ENCODE results near the gene TRIP4. TPM values are rescaled to one million over a fixed set of nuclear protein-coding genes. Genes with fewer than 3 reads are reported as not detected.

Gene TRIP4
- polyA plus RNA-seq, 1 donor from 2014 or later: 20.8 TPM

- no peaks in the 10 kb centered on the region for H3K27me3 ChIP-seq (ENCODE audit: insufficient read depth, low read depth, low read length)
- TF ChIP-seq POLR2AphosphoS5 (IDR thresholded peaks at IDR 0.05): no peak
- TF ChIP-seq REST (IDR thresholded peaks at IDR 0.05; ENCODE audit: borderline replicate concordance): no peak
- no peak for TF ChIP-seq RAD21 (conservative IDR thresholded peaks at IDR 0.05)
- no peak for TF ChIP-seq EZH2 (IDR thresholded peaks at IDR 0.05; ENCODE audit: borderline replicate concordance, insufficient read depth, low read length, poor library complexity, severe bottlenecking)
- no peak for TF ChIP-seq CTCF (IDR thresholded peaks at IDR 0.05; ENCODE audit: poor library complexity, severe bottlenecking)
- no peaks in the 10 kb centered on the region for H3K9me3 ChIP-seq (ENCODE audit: low read length)
- no peak overlapping the region for H2AFZ ChIP-seq (ENCODE audit: low read depth, low read length)
- no peaks in the 10 kb centered on the region for H4K20me1 ChIP-seq (ENCODE audit: insufficient read depth)
- no peaks in the 10 kb centered on the region for H3K79me2 ChIP-seq (replicated peaks; ENCODE audit: insufficient read depth, low read length)
- H3K9me2 ChIP-seq (ENCODE audit: insufficient read depth, low read length): no peaks in the 10 kb centered on the region
- H3K4me3 ChIP-seq (ENCODE audit: low read length): no peak overlapping the region
- H3K9ac ChIP-seq (ENCODE audit: low read length): no peak overlapping the region
- no peak overlapping the region for H3K4me2 ChIP-seq (ENCODE audit: low read length)
- no peaks in the 10 kb centered on the region for H3F3A ChIP-seq (ENCODE audit: insufficient read depth, low read length, poor library complexity, severe bottlenecking)
- no peak overlapping the region for H3K27ac ChIP-seq (ENCODE audit: low read length)
- peaks cover 4% of the 10 kb centered on the region for H3K36me3 ChIP-seq (ENCODE audit: insufficient read depth, low read length)
Observed at GRCh38 chr15:64423970-64424369, 36.3 kb downstream of the TRIP4 start.

GRCh38 chr15:64425221-64425620 lies 37.6 kb downstream of the TRIP4 start:
- no peaks in the 10 kb centered on the region for H3K79me2 ChIP-seq (replicated peaks; ENCODE audit: insufficient read depth, low read length)
- H4K20me1 ChIP-seq (ENCODE audit: insufficient read depth): no peaks in the 10 kb centered on the region
- H3F3A ChIP-seq (ENCODE audit: insufficient read depth, low read length, poor library complexity, severe bottlenecking): no peaks in the 10 kb centered on the region
- no peaks in the 10 kb centered on the region for H3K9me3 ChIP-seq (ENCODE audit: low read length)
- TF ChIP-seq MXI1 (conservative IDR thresholded peaks at IDR 0.05; ENCODE audit: poor library complexity, severe bottlenecking) (no peak), EZH2 (IDR thresholded peaks at IDR 0.05; ENCODE audit: borderline replicate concordance, insufficient read depth, low read length, poor library complexity, severe bottlenecking) (no peak), RAD21 (conservative IDR thresholded peaks at IDR 0.05) (no peak), TAF1 (IDR thresholded peaks at IDR 0.05; ENCODE audit: low read depth) (no peak), EP300 (conservative IDR thresholded peaks at IDR 0.05; ENCODE audit: poor library complexity, severe bottlenecking) (no peak), REST (IDR thresholded peaks at IDR 0.05; ENCODE audit: borderline replicate concordance) (no peak), SMC3 (conservative IDR thresholded peaks at IDR 0.05; ENCODE audit: poor library complexity) (no peak)
- H3K4me3 ChIP-seq (ENCODE audit: low read length): no peak overlapping the region
- no peak overlapping the region for H3K9ac ChIP-seq (ENCODE audit: low read length)
- H3K4me2 ChIP-seq (ENCODE audit: low read length): no peak overlapping the region
- no peak overlapping the region for H3K27ac ChIP-seq (ENCODE audit: low read length)
- H3K27me3 ChIP-seq (ENCODE audit: insufficient read depth, low read depth, low read length): no peaks in the 10 kb centered on the region
- no peak overlapping the region for H2AFZ ChIP-seq (ENCODE audit: low read depth, low read length)
- peaks cover 4% of the 10 kb centered on the region for H3K36me3 ChIP-seq (ENCODE audit: insufficient read depth, low read length)
- H3K9me2 ChIP-seq (ENCODE audit: insufficient read depth, low read length): no peaks in the 10 kb centered on the region
